Mammary epithelial cell (primary cell): ENCODE results near the gene NF2.

ENCODE experiments used
- EZH2 ChIP-seq: IDR thresholded peaks from 2 replicates; pipeline ENCODE4 v1.6.1; 2012; ENCODE audit warnings: low read length, inconsistent platforms, borderline replicate concordance
- TF ChIP-seq, protein P1 (sequence below), 2 donors: IDR thresholded peaks in 1 of 2; conservative IDR thresholded peaks in 1 of 2; 2 replicates each; pipeline ENCODE4 v1.5.1; 2011 to 2012; ENCODE audit warnings: inconsistent platforms in 2 of 2, low read length in 2 of 2, mild to moderate bottlenecking in 2 of 2, control low read depth in 1 of 2, low read depth in 1 of 2; ENCODE audit not compliant: insufficient read depth in 1 of 2; ENCODE audit errors: extremely low read depth in 1 of 2

DNA sequence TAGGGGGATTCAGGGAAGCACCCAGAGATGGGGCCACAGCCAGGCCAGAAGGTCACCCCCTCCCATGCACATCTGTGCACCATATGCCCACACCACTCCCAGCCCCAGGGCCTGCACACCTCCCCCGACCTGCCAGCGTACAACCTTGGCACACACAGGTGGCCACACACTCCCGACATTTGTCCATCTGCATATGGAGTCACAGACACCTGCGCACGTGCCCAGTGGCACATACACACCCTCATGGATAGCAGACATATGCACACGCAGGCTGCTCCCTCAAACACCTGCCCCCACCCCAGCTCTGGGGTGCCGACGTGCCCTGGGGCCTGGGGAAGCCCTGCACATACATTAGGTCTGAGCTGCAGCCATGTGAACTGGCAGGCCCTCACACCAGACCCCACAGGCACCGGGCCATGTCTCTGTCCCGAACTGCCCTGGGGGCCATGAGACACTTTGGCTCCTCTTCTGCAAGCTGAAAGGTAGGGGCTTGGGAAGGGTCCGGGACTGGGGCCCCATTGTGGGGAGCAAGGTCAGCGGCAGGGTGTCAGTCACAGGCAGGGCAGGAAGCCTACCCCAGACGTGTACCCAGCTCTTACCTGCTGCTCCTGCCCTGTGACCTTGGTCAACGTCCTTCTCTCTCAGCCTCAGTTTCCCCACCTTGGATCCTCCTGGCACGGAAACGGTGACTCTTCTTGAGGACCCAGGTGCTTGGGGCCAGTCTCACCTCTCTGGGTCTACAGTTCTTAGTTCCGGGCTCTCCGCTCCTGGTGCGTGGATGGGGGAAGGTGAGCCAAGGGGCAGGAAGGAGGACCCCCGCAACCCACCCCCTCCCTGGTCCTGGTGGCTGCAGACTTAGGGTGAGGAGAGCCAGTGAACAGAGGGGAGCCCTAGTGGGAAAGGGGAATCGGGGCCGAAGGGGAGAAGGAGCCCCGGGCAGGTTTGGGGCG is 115.8 kb downstream of the NF2 start:
- TF ChIP-seq, protein P1, sequence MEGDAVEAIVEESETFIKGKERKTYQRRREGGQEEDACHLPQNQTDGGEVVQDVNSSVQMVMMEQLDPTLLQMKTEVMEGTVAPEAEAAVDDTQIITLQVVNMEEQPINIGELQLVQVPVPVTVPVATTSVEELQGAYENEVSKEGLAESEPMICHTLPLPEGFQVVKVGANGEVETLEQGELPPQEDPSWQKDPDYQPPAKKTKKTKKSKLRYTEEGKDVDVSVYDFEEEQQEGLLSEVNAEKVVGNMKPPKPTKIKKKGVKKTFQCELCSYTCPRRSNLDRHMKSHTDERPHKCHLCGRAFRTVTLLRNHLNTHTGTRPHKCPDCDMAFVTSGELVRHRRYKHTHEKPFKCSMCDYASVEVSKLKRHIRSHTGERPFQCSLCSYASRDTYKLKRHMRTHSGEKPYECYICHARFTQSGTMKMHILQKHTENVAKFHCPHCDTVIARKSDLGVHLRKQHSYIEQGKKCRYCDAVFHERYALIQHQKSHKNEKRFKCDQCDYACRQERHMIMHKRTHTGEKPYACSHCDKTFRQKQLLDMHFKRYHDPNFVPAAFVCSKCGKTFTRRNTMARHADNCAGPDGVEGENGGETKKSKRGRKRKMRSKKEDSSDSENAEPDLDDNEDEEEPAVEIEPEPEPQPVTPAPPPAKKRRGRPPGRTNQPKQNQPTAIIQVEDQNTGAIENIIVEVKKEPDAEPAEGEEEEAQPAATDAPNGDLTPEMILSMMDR (conservative IDR thresholded peaks at IDR 0.05 in 1 of 2, IDR thresholded peaks at IDR 0.05 in 1 of 2; ENCODE audit: extremely low read depth in 1 of 2, insufficient read depth in 1 of 2, low read depth in 1 of 2, low read length in 2 of 2), result no peak
- peak; percentile 61 for TF ChIP-seq EZH2
